ENCODE results near the gene CPTP. TPM values are rescaled to one million over a fixed set of nuclear protein-coding genes. Genes with fewer than 3 reads are reported as not detected.
A peak's percentile ranks its signal among the peaks of the same experiment; 100 is the strongest.

Gene CPTP
- total RNA-seq, 1 donor from 2014 or later = 10.8 TPM

- H3K36me3 ChIP-seq (ENCODE audit: control insufficient read depth, insufficient read depth, low read length) = peaks cover 10% of the 10 kb centered on the region
- no peak for DNase-seq (ENCODE audit: low read depth)
Observed at GRCh38 chr1:1345860-1346500, 21.4 kb downstream of the CPTP start.

GRCh38 chr1:1346501-1346890 is 21.9 kb downstream of the CPTP start:
- FAIRE-seq (no peak), DNase-seq (ENCODE audit: low read depth) (no peak)
- H3K36me3 ChIP-seq (ENCODE audit: control insufficient read depth, insufficient read depth, low read length) = peaks cover 5% of the 10 kb centered on the region
- TF ChIP-seq CTCF (IDR thresholded peaks at IDR 0.05; ENCODE audit: insufficient read depth, low read length, severe bottlenecking) = no peak
- H3K27me3 ChIP-seq (ENCODE audit: control insufficient read depth, insufficient read depth, low read length) = no peaks in the 10 kb centered on the region
- no peak overlapping the region for H3K4me3 ChIP-seq (ENCODE audit: low read depth, low read length)

More at GRCh38 chr1:1345860-1346500, 21.4 kb downstream of the CPTP start:
- no peak for TF ChIP-seq CTCF (IDR thresholded peaks at IDR 0.05; ENCODE audit: insufficient read depth, low read length, severe bottlenecking)
- no peak for FAIRE-seq
- Histone ChIP-seq H3K27me3 (ENCODE audit: control insufficient read depth, insufficient read depth, low read length) (no peaks in the 10 kb centered on the region), H3K4me3 (ENCODE audit: low read depth, low read length) (no peak overlapping the region)

GRCh38 chr1:1347026-1347595 is 22.5 kb downstream of the CPTP start:
- no peak for TF ChIP-seq CTCF (IDR thresholded peaks at IDR 0.05; ENCODE audit: insufficient read depth, low read length, severe bottlenecking)
- FAIRE-seq (no peak), DNase-seq (ENCODE audit: low read depth) (no peak)
- Histone ChIP-seq H3K36me3 (ENCODE audit: control insufficient read depth, insufficient read depth, low read length) (peaks cover 1% of the 10 kb centered on the region), H3K27me3 (ENCODE audit: control insufficient read depth, insufficient read depth, low read length) (no peaks in the 10 kb centered on the region), H3K4me3 (ENCODE audit: low read depth, low read length) (peak overlapping the region; percentile 86)

GRCh38 chr1:1347663-1348419 is 23.2 kb downstream of the CPTP start:
- TF ChIP-seq CTCF (IDR thresholded peaks at IDR 0.05; ENCODE audit: insufficient read depth, low read length, severe bottlenecking) = no peak
- no peak for FAIRE-seq
- Histone ChIP-seq H3K27me3 (ENCODE audit: control insufficient read depth, insufficient read depth, low read length) (no peaks in the 10 kb centered on the region), H3K4me3 (ENCODE audit: low read depth, low read length) (peak overlapping the region; percentile 86), H3K36me3 (ENCODE audit: control insufficient read depth, insufficient read depth, low read length) (no peaks in the 10 kb centered on the region)
- no peak for DNase-seq (ENCODE audit: low read depth)

- Histone ChIP-seq H3K27me3 (ENCODE audit: control insufficient read depth, insufficient read depth, low read length) (no peaks in the 10 kb centered on the region), H3K36me3 (ENCODE audit: control insufficient read depth, insufficient read depth, low read length) (no peaks in the 10 kb centered on the region), H3K4me3 (ENCODE audit: low read depth, low read length) (peak overlapping the region; percentile 86)
- FAIRE-seq (no peak), DNase-seq (ENCODE audit: low read depth) (no peak)
- TF ChIP-seq CTCF (IDR thresholded peaks at IDR 0.05; ENCODE audit: insufficient read depth, low read length, severe bottlenecking) = no peak
Observed at GRCh38 chr1:1348420-1349255, 24.0 kb downstream of the CPTP start.

Measured in bronchial epithelial cell (primary cell).